Measurements from ENCODE around the gene HIF3A.

- no peak for TF ChIP-seq CTCF (IDR thresholded peaks at IDR 0.05)
- no peak for TF ChIP-seq POLR2A (IDR thresholded peaks at IDR 0.05)
Measured at GRCh38 chr19:46373491-46374359, 76.9 kb downstream of the HIF3A start.
